ENCODE measurements around the gene PEPD. TPM values are rescaled to one million over a fixed set of nuclear protein-coding genes. Genes with fewer than 3 reads are reported as not detected.

PEPD gene
- total and polyA plus RNA-seq, 10 of the 15 experiments (the other 5 are each of a cell fraction or from before 2014, with no cell fraction given): 1.4 to 52.0 (median 20.2) TPM

DNA sequence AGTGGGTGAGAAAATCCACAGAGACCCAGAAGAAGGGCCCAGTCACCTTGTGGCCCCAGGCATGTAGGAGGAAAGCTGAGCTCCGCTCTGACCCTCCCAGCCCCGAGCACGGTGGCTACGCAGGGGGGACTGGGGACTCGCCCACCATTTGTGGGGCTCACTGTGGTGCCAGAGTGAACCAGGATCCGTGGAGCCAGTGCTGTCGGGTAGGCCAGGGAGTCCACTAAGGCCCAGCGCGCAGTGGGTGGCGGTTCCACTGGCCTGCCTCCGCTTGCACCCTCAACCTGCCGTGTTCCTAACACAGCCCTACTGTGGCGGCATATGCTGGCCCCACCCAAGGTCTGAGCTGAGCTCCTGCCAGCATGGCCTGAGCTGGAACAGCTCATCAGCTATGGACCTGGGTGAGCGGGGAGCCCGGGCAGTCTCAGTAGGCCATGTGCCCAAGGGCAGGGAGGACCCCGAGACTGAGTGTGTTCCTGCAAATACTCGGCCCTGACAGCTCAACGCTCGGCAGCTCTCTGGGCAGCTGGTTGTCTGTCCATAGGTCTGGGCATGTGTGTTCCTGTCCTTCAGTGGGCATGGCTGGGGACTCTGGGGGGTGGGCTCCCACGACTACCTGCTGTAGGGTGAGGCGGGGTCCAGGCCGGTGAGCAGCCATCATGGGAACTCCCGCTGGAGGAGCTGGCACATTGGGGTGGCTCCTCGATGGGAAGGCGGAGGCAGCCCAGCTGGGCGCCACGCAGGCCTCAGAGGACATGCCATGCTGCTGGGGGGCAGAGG is 111.5 kb downstream of the PEPD start (continued):
- no peak for TF ChIP-seq BCL11A (IDR thresholded peaks at IDR 0.05; ENCODE audit: low read depth, low read length)

DNA sequence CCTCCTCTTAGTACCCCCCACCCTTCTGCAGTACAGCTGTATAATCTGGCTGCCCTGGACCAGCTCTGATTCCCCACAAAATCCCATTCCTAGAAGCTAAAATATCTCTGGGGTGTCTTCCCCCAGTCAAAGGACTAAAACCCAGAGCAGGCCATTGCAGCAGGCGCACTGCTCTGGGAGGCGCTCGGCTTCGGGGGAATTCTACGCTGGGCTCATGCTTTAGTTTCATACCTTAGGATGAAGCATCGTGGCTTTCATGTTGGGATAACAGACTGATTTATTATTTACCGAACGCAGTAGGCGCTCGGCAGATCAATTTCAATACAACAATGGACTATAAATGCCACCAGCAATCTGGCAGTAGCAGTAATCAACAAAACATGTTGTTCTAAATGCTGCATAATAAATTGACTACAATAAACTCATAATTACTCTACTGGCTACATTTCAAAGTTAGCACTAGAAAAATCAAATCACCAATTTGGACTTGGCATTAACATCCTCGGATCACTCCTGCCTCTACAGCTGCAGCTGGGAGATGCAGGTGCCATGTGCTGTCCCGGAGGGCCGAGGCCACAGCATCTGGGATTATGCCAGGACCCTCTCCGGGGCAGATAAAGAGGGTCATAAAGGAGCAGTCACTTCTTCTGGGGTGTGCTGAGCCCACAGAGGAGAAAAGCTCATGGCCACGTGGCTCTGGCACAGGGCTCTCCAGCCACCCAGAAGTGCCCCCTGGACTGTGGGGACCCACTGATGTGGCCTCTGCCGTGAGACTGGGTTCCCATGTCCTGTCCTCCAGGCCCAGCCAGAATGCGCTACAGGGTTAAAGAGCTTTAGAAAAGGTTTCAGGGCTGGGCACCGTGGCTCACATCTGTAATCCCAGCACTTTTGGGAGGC is 112.8 kb downstream of the PEPD start:
- in situ Hi-C loops (cut with MboI): loop anchor here (5.0 kb wide), 1 partner anchor 171 kb away; no protein-coding TSS in a partner anchor
- no peak for ATAC-seq
- 69% methylated on average over 18 of the region's 18 CpGs for WGBS (ENCODE audit: insufficient coverage, insufficient replicate concordance, low lambda C conversion rate, missing lambda C conversion rate)

More for the DNA sequence above, 112.8 kb downstream of the PEPD start:
- Histone ChIP-seq H3K36me3 (ENCODE audit: control insufficient read depth in 2 of 2, insufficient read depth in 2 of 2, low read length in 1 of 2) (no peaks in the 10 kb centered on the region), H3K79me2 (ENCODE audit: control insufficient read depth, insufficient read depth, low read length) (no peaks in the 10 kb centered on the region), H3K4me3 (no peak overlapping the region), H3K27ac (ENCODE audit: control insufficient read depth, insufficient read depth) (no peak overlapping the region), H3K9ac (ENCODE audit: control insufficient read depth, insufficient read depth, low read length) (no peak overlapping the region), H3K27me3 (replicated peaks in 1 of 2; ENCODE audit: control insufficient read depth in 2 of 2, insufficient read depth in 2 of 2, low read length in 1 of 2) (no peaks in the 10 kb centered on the region), H3K4me2 (ENCODE audit: control insufficient read depth, insufficient read depth) (no peak overlapping the region), H3K4me1 (ENCODE audit: control insufficient read depth, insufficient read depth, low read length) (0 out of 2 replicates have a peak, but pooled peaks cover 4% of the 10 kb centered on the region), H3K9me3 (replicated peaks; ENCODE audit: control insufficient read depth, insufficient read depth, low read length) (no peaks in the 10 kb centered on the region), H4K20me1 (ENCODE audit: control insufficient read depth, insufficient read depth) (no peaks in the 10 kb centered on the region; the same call in 1 of the 2 replicates), H2AFZ (ENCODE audit: control insufficient read depth, low read depth, low read length) (no peak overlapping the region)
- RAD21 ChIA-PET (ENCODE audit: unreplicated experiment): no interaction called here
- FAIRE-seq (no peak), DNase-seq (ENCODE audit: low read depth, low spot score) (no peak)
- SMC1A ChIA-PET (ENCODE audit: uncharacterized antibody, unreplicated experiment): interaction anchor here (0.6 kb wide), 1 partner anchor 173 kb away, joined by 3 read pairs; no protein-coding TSS in a partner anchor
- CTCF ChIA-PET: interaction anchor here (0.6 to 2.4 kb wide), 4 partner anchors 162 to 1020 kb away, joined by 3 to 17 read pairs (median 4); partner anchors contain the start of gene UBA2
- intact Hi-C loops (cut with micrococcal nuclease; ENCODE audit: unreplicated experiment): loop anchor here (5.0 kb wide), 2 partner anchors 266 to 281 kb away; no protein-coding TSS in a partner anchor
- BruUV-seq (replicated peaks): no TSS peak
- POLR2A ChIA-PET: no interaction called here
- TF ChIP-seq RCOR1 (conservative IDR thresholded peaks at IDR 0.05; ENCODE audit: low read depth, low read length): no peak
- no peak for TF ChIP-seq HCFC1 (IDR thresholded peaks at IDR 0.05; ENCODE audit: low read length)
- no peak for TF ChIP-seq RELA (IDR thresholded peaks at IDR 0.05; ENCODE audit: borderline replicate concordance, partially characterized antibody)
- TF ChIP-seq IRF4 (IDR thresholded peaks at IDR 0.05; ENCODE audit: low read depth, low read length): no peak
- no peak for TF ChIP-seq STAT3 (IDR thresholded peaks at IDR 0.05; ENCODE audit: low read depth, low read length)
- TF ChIP-seq, protein P1, sequence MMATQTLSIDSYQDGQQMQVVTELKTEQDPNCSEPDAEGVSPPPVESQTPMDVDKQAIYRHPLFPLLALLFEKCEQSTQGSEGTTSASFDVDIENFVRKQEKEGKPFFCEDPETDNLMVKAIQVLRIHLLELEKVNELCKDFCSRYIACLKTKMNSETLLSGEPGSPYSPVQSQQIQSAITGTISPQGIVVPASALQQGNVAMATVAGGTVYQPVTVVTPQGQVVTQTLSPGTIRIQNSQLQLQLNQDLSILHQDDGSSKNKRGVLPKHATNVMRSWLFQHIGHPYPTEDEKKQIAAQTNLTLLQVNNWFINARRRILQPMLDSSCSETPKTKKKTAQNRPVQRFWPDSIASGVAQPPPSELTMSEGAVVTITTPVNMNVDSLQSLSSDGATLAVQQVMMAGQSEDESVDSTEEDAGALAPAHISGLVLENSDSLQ (IDR thresholded peaks at IDR 0.05): no peak
- no peak for TF ChIP-seq MEF2A (IDR thresholded peaks at IDR 0.05; ENCODE audit: insufficient read depth, low read depth, low read length)
